ENCODE data around the gene CIAO1. TPM values are rescaled to one million over a fixed set of nuclear protein-coding genes. Genes with fewer than 3 reads are reported as not detected.
A peak's percentile ranks its signal among the peaks of the same experiment; 100 is the strongest.

Gene CIAO1
- total and polyA plus RNA-seq, 2 of the 8 experiments (the other 6 are each of a cell fraction or from before 2014, with no cell fraction given), result 63.7 to 99.2 TPM

DNA sequence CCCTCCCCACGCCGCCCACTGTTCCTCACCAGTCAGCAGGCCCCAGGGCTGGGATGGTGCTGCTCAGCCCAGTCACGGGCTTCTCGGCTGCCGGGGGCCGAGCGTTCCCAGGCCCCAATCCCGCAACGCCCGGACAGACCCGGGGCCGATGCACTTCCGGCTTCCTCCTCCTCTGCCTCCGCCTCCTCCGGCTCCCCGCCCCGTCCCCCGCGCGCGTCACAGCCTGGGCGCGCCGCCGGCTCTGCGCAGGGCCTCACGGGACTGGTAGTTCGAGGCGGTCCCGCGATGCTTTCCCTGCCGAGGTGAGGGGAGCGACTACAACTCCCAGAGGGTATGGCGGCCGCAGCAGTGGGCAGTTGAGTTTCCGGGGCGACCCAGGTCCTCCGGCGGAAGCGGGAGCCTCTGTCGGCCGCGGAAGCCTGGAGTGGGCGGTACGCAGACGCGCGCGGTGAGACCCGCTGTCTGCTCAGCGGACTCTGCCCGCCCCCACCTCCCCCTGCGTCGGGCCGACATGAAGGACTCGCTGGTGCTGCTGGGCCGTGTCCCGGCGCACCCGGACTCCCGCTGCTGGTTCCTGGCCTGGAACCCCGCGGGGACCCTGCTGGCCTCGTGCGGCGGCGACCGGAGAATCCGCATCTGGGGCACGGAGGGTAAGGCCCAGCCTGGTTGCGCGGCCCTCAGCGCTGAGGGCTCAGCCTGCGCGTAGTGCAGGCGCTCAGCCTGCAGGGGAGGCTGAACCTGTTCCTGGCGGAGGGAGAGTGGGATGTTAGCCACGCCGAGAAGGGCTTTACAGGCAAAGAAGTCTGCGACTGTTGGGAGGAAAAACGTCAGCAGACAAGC is at the start of gene CIAO1, which contains the start of gene TMEM127 (continued):
- TF ChIP-seq, protein P1, sequence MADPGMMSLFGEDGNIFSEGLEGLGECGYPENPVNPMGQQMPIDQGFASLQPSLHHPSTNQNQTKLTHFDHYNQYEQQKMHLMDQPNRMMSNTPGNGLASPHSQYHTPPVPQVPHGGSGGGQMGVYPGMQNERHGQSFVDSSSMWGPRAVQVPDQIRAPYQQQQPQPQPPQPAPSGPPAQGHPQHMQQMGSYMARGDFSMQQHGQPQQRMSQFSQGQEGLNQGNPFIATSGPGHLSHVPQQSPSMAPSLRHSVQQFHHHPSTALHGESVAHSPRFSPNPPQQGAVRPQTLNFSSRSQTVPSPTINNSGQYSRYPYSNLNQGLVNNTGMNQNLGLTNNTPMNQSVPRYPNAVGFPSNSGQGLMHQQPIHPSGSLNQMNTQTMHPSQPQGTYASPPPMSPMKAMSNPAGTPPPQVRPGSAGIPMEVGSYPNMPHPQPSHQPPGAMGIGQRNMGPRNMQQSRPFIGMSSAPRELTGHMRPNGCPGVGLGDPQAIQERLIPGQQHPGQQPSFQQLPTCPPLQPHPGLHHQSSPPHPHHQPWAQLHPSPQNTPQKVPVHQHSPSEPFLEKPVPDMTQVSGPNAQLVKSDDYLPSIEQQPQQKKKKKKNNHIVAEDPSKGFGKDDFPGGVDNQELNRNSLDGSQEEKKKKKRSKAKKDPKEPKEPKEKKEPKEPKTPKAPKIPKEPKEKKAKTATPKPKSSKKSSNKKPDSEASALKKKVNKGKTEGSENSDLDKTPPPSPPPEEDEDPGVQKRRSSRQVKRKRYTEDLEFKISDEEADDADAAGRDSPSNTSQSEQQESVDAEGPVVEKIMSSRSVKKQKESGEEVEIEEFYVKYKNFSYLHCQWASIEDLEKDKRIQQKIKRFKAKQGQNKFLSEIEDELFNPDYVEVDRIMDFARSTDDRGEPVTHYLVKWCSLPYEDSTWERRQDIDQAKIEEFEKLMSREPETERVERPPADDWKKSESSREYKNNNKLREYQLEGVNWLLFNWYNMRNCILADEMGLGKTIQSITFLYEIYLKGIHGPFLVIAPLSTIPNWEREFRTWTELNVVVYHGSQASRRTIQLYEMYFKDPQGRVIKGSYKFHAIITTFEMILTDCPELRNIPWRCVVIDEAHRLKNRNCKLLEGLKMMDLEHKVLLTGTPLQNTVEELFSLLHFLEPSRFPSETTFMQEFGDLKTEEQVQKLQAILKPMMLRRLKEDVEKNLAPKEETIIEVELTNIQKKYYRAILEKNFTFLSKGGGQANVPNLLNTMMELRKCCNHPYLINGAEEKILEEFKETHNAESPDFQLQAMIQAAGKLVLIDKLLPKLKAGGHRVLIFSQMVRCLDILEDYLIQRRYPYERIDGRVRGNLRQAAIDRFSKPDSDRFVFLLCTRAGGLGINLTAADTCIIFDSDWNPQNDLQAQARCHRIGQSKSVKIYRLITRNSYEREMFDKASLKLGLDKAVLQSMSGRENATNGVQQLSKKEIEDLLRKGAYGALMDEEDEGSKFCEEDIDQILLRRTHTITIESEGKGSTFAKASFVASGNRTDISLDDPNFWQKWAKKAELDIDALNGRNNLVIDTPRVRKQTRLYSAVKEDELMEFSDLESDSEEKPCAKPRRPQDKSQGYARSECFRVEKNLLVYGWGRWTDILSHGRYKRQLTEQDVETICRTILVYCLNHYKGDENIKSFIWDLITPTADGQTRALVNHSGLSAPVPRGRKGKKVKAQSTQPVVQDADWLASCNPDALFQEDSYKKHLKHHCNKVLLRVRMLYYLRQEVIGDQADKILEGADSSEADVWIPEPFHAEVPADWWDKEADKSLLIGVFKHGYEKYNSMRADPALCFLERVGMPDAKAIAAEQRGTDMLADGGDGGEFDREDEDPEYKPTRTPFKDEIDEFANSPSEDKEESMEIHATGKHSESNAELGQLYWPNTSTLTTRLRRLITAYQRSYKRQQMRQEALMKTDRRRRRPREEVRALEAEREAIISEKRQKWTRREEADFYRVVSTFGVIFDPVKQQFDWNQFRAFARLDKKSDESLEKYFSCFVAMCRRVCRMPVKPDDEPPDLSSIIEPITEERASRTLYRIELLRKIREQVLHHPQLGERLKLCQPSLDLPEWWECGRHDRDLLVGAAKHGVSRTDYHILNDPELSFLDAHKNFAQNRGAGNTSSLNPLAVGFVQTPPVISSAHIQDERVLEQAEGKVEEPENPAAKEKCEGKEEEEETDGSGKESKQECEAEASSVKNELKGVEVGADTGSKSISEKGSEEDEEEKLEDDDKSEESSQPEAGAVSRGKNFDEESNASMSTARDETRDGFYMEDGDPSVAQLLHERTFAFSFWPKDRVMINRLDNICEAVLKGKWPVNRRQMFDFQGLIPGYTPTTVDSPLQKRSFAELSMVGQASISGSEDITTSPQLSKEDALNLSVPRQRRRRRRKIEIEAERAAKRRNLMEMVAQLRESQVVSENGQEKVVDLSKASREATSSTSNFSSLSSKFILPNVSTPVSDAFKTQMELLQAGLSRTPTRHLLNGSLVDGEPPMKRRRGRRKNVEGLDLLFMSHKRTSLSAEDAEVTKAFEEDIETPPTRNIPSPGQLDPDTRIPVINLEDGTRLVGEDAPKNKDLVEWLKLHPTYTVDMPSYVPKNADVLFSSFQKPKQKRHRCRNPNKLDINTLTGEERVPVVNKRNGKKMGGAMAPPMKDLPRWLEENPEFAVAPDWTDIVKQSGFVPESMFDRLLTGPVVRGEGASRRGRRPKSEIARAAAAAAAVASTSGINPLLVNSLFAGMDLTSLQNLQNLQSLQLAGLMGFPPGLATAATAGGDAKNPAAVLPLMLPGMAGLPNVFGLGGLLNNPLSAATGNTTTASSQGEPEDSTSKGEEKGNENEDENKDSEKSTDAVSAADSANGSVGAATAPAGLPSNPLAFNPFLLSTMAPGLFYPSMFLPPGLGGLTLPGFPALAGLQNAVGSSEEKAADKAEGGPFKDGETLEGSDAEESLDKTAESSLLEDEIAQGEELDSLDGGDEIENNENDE (IDR thresholded peaks at IDR 0.05; ENCODE audit: insufficient replicate concordance, low read length), result no peak
- peak; percentile 85 for TF ChIP-seq BRCA1 (IDR thresholded peaks at IDR 0.05; ENCODE audit: low read depth, low read length)
- TF ChIP-seq SIX5 (IDR thresholded peaks at IDR 0.05; ENCODE audit: low read depth, low read length), result peak; percentile 86
- no peak for TF ChIP-seq RXRA (IDR thresholded peaks at IDR 0.05; ENCODE audit: insufficient read depth, low read depth, low read length)
- TF ChIP-seq, protein P2, sequence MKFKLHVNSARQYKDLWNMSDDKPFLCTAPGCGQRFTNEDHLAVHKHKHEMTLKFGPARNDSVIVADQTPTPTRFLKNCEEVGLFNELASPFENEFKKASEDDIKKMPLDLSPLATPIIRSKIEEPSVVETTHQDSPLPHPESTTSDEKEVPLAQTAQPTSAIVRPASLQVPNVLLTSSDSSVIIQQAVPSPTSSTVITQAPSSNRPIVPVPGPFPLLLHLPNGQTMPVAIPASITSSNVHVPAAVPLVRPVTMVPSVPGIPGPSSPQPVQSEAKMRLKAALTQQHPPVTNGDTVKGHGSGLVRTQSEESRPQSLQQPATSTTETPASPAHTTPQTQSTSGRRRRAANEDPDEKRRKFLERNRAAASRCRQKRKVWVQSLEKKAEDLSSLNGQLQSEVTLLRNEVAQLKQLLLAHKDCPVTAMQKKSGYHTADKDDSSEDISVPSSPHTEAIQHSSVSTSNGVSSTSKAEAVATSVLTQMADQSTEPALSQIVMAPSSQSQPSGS (IDR thresholded peaks at IDR 0.05; ENCODE audit: low read length), result no peak
- TF ChIP-seq RAD21 (IDR thresholded peaks at IDR 0.05 in 1 of 2, conservative IDR thresholded peaks at IDR 0.05 in 1 of 2; ENCODE audit: low read depth in 2 of 2, low read length in 2 of 2), result no peak; a peak in 1 of 4 replicates
- TF ChIP-seq JUND (IDR thresholded peaks at IDR 0.05; ENCODE audit: low read length), result no peak
- TF ChIP-seq HDAC6 (IDR thresholded peaks at IDR 0.05; ENCODE audit: low read depth, low read length), result no peak

All from H1 (cell line).